Stromal cell of bone marrow (primary cell): ENCODE data around the gene VCL.
A peak's percentile ranks its signal among the peaks of the same experiment; 100 is the strongest.
"Not testable (repeated sequence)": the region's sequence is repeated elsewhere in the genome, so short reads cannot be mapped to it uniquely, and the experiment has no call there.

ENCODE experiments used
- DNase-seq: peaks from one replicate; pipeline ENCODE4 v3.0.0-alpha.2; 2012; ENCODE audit warnings: low read depth

The VCL gene

GRCh38 chr10:74006269-74006668, 8.4 kb downstream of the VCL start:
- no peak for DNase-seq

GRCh38 chr10:74008212-74008731, 10.4 kb downstream of the VCL start:
- peak; percentile 53 for DNase-seq

GRCh38 chr10:74011017-74011416, 13.1 kb downstream of the VCL start:
- no peak for DNase-seq

GRCh38 chr10:74011770-74012169, 13.9 kb downstream of the VCL start:
- DNase-seq = peak; percentile 85

GRCh38 chr10:74012480-74012879, 14.6 kb downstream of the VCL start:
- no peak for DNase-seq

GRCh38 chr10:74013004-74013403, 15.1 kb downstream of the VCL start:
- DNase-seq = no peak

- not testable (repeated sequence) for DNase-seq
Observed at GRCh38 chr10:74014574-74014973, 16.7 kb downstream of the VCL start.

GRCh38 chr10:74018241-74018640, 20.3 kb downstream of the VCL start:
- no peak for DNase-seq

- DNase-seq = peak; percentile 28
Observed at GRCh38 chr10:74021248-74022055, 23.5 kb downstream of the VCL start.

- DNase-seq = no peak
Observed at GRCh38 chr10:74022926-74023629, 25.2 kb downstream of the VCL start.

GRCh38 chr10:74024600-74024999, 26.7 kb downstream of the VCL start:
- no peak for DNase-seq

GRCh38 chr10:74025380-74025978, 27.6 kb downstream of the VCL start:
- DNase-seq = no peak

GRCh38 chr10:74026428-74027015, 28.6 kb downstream of the VCL start:
- DNase-seq = no peak

- DNase-seq = no peak
Observed at GRCh38 chr10:74027702-74028101, 29.8 kb downstream of the VCL start.

GRCh38 chr10:74029943-74030342, 32.0 kb downstream of the VCL start:
- no peak for DNase-seq

- not testable (repeated sequence) for DNase-seq
Observed at GRCh38 chr10:74032208-74032607, 34.3 kb downstream of the VCL start.

- DNase-seq = no peak
Observed at GRCh38 chr10:74032900-74033655, 35.2 kb downstream of the VCL start.

- no peak for DNase-seq
Observed at GRCh38 chr10:74033702-74034101, 35.8 kb downstream of the VCL start.

- no peak for DNase-seq
Observed at GRCh38 chr10:74034301-74034700, 36.4 kb downstream of the VCL start.

- DNase-seq = no peak
Observed at GRCh38 chr10:74035303-74035702, 37.4 kb downstream of the VCL start.

GRCh38 chr10:74036474-74036873, 38.6 kb downstream of the VCL start:
- no peak for DNase-seq
